ENCODE results near the gene PRKAR2B.

PRKAR2B gene

DNA sequence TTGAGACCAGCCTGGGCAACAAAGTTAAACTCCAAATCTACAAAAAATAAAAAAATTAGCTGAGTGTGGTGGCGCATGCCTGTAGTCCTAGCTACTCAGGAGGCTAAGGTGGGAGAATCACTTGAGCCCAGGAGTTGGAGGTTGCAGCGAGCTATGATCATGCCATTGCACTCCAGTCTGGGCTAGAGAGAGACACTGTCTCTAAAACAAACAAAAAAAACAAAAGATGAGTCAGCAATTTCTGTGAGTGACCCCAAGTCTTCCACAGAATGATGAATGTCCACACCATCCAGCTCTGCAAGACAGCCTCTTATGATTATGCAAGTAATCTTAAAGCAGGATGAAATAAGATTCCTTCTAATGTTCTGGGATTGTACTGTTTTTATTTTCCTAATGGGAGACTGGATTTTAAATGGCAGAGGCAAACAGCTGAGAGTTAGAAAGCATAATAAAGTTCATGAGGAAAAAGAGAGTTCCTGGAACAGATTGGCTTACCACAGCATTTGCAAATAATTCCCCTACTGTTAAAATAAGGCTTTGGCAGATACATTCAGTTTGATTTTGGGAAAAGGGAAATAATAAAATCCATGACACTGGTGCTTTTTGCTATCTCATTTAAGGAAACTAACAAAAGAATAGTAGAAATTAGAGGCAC lies 18.9 kb upstream of the PRKAR2B start:
- no peak for TF ChIP-seq SPI1 (IDR thresholded peaks at IDR 0.05; ENCODE audit: low read depth, low read length)
- TF ChIP-seq POU2F2 (IDR thresholded peaks at IDR 0.05; ENCODE audit: low read depth, low read length): no peak
- TF ChIP-seq POLR2A (IDR thresholded peaks at IDR 0.05; ENCODE audit: low read depth, low read length): no peak
- no peak for TF ChIP-seq TAF1 (IDR thresholded peaks at IDR 0.05; ENCODE audit: low read depth, low read length)
- no peak for TF ChIP-seq POLR2AphosphoS5 (IDR thresholded peaks at IDR 0.05; ENCODE audit: low read depth, low read length)
- no peak for TF ChIP-seq PAX5 (IDR thresholded peaks at IDR 0.05; ENCODE audit: insufficient read depth, low read length, severe bottlenecking)
- no peak for FAIRE-seq

GRCh38 chr7:107026166-107026565 lies 18.3 kb upstream of the PRKAR2B start:
- DNase-seq (ENCODE audit: insufficient read length, low spot score) (no peak), FAIRE-seq (no peak)
- TF ChIP-seq POLR2AphosphoS5 (IDR thresholded peaks at IDR 0.05; ENCODE audit: low read depth, low read length) (no peak), POU2F2 (IDR thresholded peaks at IDR 0.05; ENCODE audit: low read depth, low read length) (no peak), POLR2A (IDR thresholded peaks at IDR 0.05; ENCODE audit: low read depth, low read length) (no peak)

More for the DNA sequence above, 18.9 kb upstream of the PRKAR2B start:
- no peak for DNase-seq (ENCODE audit: insufficient read length, low spot score)

DNA sequence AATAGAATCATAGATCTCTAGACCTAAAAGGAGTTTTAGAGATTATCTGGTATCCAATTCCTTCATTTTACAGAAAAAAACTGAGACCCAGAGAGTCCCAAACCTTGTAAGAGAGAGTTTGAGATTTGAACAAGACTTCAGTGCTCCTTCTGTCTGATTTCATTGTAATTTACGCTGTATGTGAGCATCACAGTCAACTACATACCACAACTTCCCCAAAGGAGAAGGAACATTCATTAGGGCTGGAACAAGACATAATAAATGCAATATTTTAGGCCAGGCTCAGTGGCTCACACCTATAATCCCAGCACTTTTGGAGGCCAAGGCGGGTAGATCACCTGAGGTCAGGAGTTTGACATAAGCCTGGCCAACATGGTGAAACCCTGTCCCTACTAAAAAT lies 17.3 kb upstream of the PRKAR2B start:
- no peak for TF ChIP-seq POLR2AphosphoS5 (IDR thresholded peaks at IDR 0.05; ENCODE audit: low read depth, low read length)
- TF ChIP-seq PAX5 (IDR thresholded peaks at IDR 0.05; ENCODE audit: insufficient read depth, low read length, severe bottlenecking): no peak
- no peak for TF ChIP-seq POLR2A (IDR thresholded peaks at IDR 0.05; ENCODE audit: low read depth, low read length)
- no peak for TF ChIP-seq TAF1 (IDR thresholded peaks at IDR 0.05; ENCODE audit: low read depth, low read length)
- TF ChIP-seq POU2F2 (IDR thresholded peaks at IDR 0.05; ENCODE audit: low read depth, low read length): no peak
- TF ChIP-seq SPI1 (IDR thresholded peaks at IDR 0.05; ENCODE audit: low read depth, low read length): no peak
- DNase-seq (ENCODE audit: insufficient read length, low spot score): no peak
- no peak for FAIRE-seq

GRCh38 chr7:107029061-107029763 lies 15.3 kb upstream of the PRKAR2B start:
- no peak for DNase-seq (ENCODE audit: insufficient read length, low spot score)
- TF ChIP-seq POLR2A (IDR thresholded peaks at IDR 0.05; ENCODE audit: low read depth, low read length) (no peak), PAX5 (IDR thresholded peaks at IDR 0.05; ENCODE audit: insufficient read depth, low read length, severe bottlenecking) (no peak), POLR2AphosphoS5 (IDR thresholded peaks at IDR 0.05; ENCODE audit: low read depth, low read length) (no peak), POU2F2 (IDR thresholded peaks at IDR 0.05; ENCODE audit: low read depth, low read length) (no peak), SPI1 (IDR thresholded peaks at IDR 0.05; ENCODE audit: low read depth, low read length) (no peak), TAF1 (IDR thresholded peaks at IDR 0.05; ENCODE audit: low read depth, low read length) (no peak)
- no peak for FAIRE-seq

DNA sequence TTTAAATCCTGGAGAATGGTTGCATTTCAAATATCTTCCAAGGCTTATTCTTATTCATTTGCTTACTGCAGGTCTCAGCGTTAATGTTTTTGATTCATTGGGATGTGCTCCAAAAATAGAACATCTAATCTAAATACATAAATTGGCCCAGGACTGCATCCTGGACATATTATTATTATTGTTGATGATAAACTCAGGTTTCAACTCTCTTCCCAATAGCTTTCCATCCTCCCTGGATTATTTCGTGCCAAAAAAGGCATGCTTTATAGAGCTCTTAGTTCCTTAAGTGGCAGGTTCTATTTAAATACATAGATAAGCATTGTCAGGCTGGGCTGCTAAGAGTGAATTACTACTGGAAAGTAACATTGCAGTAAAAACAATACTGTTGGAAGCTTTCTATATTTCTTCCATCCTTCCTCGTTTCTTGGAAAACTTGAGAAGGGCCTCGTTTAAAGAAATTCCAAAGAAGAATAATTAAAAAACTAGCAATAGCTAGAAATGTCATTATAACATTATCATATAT lies 14.7 kb upstream of the PRKAR2B start:
- DNase-seq (ENCODE audit: insufficient read length, low spot score) (no peak), FAIRE-seq (no peak)
- TF ChIP-seq POU2F2 (IDR thresholded peaks at IDR 0.05; ENCODE audit: low read depth, low read length): no peak
- TF ChIP-seq POLR2AphosphoS5 (IDR thresholded peaks at IDR 0.05; ENCODE audit: low read depth, low read length): no peak
- no peak for TF ChIP-seq PAX5 (IDR thresholded peaks at IDR 0.05; ENCODE audit: insufficient read depth, low read length, severe bottlenecking)
- no peak for TF ChIP-seq TAF1 (IDR thresholded peaks at IDR 0.05; ENCODE audit: low read depth, low read length)
- no peak for TF ChIP-seq SPI1 (IDR thresholded peaks at IDR 0.05; ENCODE audit: low read depth, low read length)
- TF ChIP-seq POLR2A (IDR thresholded peaks at IDR 0.05; ENCODE audit: low read depth, low read length): no peak

- FAIRE-seq (no peak), DNase-seq (ENCODE audit: insufficient read length, low spot score) (no peak)
- TF ChIP-seq POLR2A (IDR thresholded peaks at IDR 0.05; ENCODE audit: low read depth, low read length) (no peak), TAF1 (IDR thresholded peaks at IDR 0.05; ENCODE audit: low read depth, low read length) (no peak), PAX5 (IDR thresholded peaks at IDR 0.05; ENCODE audit: insufficient read depth, low read length, severe bottlenecking) (no peak), POLR2AphosphoS5 (IDR thresholded peaks at IDR 0.05; ENCODE audit: low read depth, low read length) (no peak), POU2F2 (IDR thresholded peaks at IDR 0.05; ENCODE audit: low read depth, low read length) (no peak), SPI1 (IDR thresholded peaks at IDR 0.05; ENCODE audit: low read depth, low read length) (no peak)
These were observed 12.5 kb upstream of the PRKAR2B start for GRCh38 chr7:107032050-107032449.

DNA sequence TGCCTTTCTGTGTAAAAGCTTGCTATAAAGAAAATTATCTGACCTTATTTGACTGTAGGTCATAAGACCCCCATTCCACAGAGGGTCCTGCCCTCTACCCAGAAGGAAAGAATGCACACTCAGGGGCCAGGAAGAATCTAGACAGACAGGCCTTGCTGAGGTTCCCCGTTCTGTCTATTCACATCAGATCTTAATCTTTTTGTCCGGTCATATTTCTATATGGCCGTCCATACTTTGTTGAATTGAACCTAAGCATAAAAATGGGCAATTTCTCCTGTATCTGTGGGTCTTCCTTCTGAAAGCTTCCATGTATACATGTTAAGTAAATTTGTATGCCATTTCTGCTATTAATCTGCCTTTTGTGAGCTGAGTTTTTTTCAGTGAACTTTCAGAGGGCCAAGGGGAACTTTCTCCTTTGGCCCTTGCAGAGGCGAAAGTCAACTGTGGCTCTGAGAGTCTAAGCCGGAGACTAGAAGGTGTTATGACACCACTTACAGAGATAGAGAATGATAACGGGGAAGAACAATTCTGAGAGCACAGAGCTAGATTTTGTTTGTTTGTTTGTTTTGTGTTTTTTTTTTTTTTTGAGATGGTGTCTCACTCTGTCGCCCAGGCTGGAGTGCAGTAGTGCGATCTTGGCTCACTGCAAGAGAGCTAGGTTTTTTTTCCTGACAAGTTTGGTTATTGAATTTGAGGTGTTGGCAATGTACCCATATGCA lies 11.6 kb upstream of the PRKAR2B start:
- FAIRE-seq (no peak), DNase-seq (ENCODE audit: insufficient read length, low spot score) (no peak)
- no peak for TF ChIP-seq POLR2AphosphoS5 (IDR thresholded peaks at IDR 0.05; ENCODE audit: low read depth, low read length)
- TF ChIP-seq POU2F2 (IDR thresholded peaks at IDR 0.05; ENCODE audit: low read depth, low read length): no peak
- TF ChIP-seq POLR2A (IDR thresholded peaks at IDR 0.05; ENCODE audit: low read depth, low read length): no peak
- no peak for TF ChIP-seq SPI1 (IDR thresholded peaks at IDR 0.05; ENCODE audit: low read depth, low read length)
- TF ChIP-seq PAX5 (IDR thresholded peaks at IDR 0.05; ENCODE audit: insufficient read depth, low read length, severe bottlenecking): no peak
- TF ChIP-seq TAF1 (IDR thresholded peaks at IDR 0.05; ENCODE audit: low read depth, low read length): no peak

GRCh38 chr7:107034553-107034952 lies 10.0 kb upstream of the PRKAR2B start:
- DNase-seq (ENCODE audit: insufficient read length, low spot score) (no peak), FAIRE-seq (no peak)
- TF ChIP-seq TAF1 (IDR thresholded peaks at IDR 0.05; ENCODE audit: low read depth, low read length) (no peak), SPI1 (IDR thresholded peaks at IDR 0.05; ENCODE audit: low read depth, low read length) (no peak), POLR2A (IDR thresholded peaks at IDR 0.05; ENCODE audit: low read depth, low read length) (no peak), POU2F2 (IDR thresholded peaks at IDR 0.05; ENCODE audit: low read depth, low read length) (no peak), PAX5 (IDR thresholded peaks at IDR 0.05; ENCODE audit: insufficient read depth, low read length, severe bottlenecking) (no peak), POLR2AphosphoS5 (IDR thresholded peaks at IDR 0.05; ENCODE audit: low read depth, low read length) (no peak)

DNA sequence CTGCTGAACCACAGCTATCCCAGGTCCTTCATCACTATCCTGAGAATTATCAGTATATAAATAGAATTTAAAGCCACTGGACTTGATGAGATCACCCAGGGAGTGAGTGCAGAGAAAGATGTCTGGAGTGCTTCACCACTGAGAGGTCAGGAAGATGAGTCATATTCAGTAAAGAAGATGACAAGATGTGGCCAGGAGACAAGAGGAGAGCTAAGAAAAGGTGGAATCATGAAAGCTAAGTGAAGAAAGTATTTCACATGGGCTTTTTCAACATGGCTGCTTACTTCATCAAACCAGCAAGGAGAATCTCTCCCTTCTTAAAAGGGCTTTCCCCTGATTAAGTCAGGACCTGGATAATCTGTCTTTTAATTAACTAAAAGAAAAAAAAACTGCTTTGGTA lies 9.1 kb upstream of the PRKAR2B start:
- FAIRE-seq (no peak), DNase-seq (ENCODE audit: insufficient read length, low spot score) (no peak)
- TF ChIP-seq PAX5 (IDR thresholded peaks at IDR 0.05; ENCODE audit: insufficient read depth, low read length, severe bottlenecking) (no peak), SPI1 (IDR thresholded peaks at IDR 0.05; ENCODE audit: low read depth, low read length) (no peak), TAF1 (IDR thresholded peaks at IDR 0.05; ENCODE audit: low read depth, low read length) (no peak), POLR2AphosphoS5 (IDR thresholded peaks at IDR 0.05; ENCODE audit: low read depth, low read length) (no peak), POU2F2 (IDR thresholded peaks at IDR 0.05; ENCODE audit: low read depth, low read length) (no peak), POLR2A (IDR thresholded peaks at IDR 0.05; ENCODE audit: low read depth, low read length) (no peak)

All from GM12891 (cell line).